GM18507 (cell line): Measurements from ENCODE around the gene EFCAB12.

Experiments used
- DNase-seq: peaks from one replicate; pipeline ENCODE4 v3.0.0; 2011; ENCODE audit warnings: low read depth; ENCODE audit not compliant: insufficient read length; ENCODE audit errors: extremely low spot score
- FAIRE-seq: peaks from 2 replicates; lab custom pipeline; 2011; peaks lifted over from hg19 to GRCh38; lab: Jason Lieb, UNC

EFCAB12 gene

GRCh38 chr3:129352650-129353588 lies 75.5 kb downstream of the EFCAB12 start:
- no peak for FAIRE-seq
- no peak for DNase-seq

GRCh38 chr3:129352045-129352444 lies 76.4 kb downstream of the EFCAB12 start:
- DNase-seq (no peak), FAIRE-seq (no peak)
